Daoy (cell line): ENCODE results near the gene SLC25A43. TPM values are rescaled to one million over a fixed set of nuclear protein-coding genes. Genes with fewer than 3 reads are reported as not detected.
A peak's percentile ranks its signal among the peaks of the same experiment; 100 is the strongest.
"Not testable (repeated sequence)": the region's sequence is repeated elsewhere in the genome, so short reads cannot be mapped to it uniquely, and the experiment has no call there.

Source experiments
- DNase-seq: peaks from one replicate; pipeline ENCODE4 v3.0.0-alpha.2; 2015; ENCODE audit warnings: low read depth
- total RNA-seq: library from RNA; depleted of rRNA; stranded (reverse); fragments of >200 nt; shearing (Covaris generic); gene quantifications from 2 replicates; pipeline ENCODE4 v1.2.3, GENCODE V29; 2014; rRNA removed

SLC25A43 gene
- total RNA-seq: 5.4 and 6.7 TPM in 2 replicates

DNA sequence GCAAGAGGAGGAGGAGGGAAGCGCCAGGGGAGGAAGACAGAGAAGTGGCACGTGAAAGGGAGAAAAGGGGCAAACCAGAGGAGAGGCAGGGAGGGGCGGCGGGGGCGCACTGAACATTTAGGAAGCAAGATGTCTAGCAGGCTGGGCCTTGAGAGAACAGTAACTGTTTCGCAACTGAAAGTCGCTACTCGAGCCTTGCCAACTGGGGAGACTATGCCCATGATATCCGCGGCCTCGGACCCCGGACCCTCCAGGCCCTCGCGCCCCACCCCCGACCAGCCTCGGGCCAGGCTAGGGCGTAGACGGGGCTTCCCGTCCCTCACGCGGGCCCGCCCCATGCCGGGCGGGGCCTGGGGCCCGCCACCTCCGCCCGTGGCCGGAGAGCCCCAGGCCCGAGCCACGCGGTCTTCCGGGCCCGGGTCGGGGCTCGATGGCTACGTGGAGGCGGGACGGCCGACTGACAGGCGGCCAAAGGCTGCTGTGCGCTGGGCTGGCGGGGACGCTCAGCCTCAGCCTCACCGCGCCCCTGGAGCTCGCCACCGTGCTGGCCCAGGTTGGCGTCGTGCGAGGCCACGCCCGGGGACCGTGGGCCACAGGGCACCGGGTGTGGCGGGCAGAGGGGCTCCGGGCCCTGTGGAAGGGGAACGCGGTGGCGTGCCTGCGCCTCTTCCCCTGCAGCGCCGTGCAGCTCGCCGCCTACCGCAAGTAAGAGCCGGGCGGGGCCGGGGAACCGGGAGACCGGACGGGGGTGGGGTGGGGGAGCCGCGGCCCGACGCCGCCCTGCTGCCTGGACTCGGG, at the start of gene SLC25A43:
SLC25A43 (plus strand) TSS at position 363 of the 798 bp plus-strand sequence; CDS start at position 431, 68 bp downstream.
- DNase-seq: peak; percentile 39

DNA sequence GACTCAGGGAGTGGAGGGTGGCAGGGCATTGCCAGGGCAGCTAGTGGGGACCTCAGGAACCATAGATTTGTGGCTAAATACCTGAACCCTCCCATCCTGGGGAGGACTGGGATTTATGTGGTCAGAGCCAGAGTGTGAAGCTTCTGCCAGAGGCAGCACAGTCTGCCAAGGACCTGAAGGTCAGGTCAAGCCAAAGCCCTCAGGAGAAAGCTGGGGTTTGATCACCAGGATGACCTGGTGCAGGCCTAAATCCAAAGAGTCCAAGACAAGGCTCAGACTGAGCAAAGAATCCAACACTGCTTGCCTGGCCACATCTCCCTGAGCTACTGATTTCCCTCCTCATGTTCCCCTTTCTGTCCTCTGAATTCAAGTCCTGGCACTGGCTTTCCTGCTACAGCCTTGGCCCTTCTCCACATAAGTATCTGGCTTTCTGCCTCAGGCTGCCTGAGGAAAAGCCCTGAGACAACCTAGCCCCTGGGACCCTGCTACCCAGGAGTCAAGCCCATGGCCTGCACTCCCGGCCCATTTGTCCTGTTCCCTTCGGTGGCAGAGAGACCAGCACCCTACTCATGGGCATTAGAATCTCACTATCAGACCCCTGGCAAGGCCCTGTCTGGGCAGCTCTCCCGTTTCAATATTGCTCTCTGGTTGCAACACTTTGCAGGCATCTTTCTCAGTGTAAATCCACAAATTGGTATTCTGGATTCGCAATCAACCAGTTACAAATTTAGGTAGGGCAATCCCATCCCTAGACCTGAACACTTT, 39.3 kb upstream of the SLC25A43 start:
- DNase-seq: no peak

DNA sequence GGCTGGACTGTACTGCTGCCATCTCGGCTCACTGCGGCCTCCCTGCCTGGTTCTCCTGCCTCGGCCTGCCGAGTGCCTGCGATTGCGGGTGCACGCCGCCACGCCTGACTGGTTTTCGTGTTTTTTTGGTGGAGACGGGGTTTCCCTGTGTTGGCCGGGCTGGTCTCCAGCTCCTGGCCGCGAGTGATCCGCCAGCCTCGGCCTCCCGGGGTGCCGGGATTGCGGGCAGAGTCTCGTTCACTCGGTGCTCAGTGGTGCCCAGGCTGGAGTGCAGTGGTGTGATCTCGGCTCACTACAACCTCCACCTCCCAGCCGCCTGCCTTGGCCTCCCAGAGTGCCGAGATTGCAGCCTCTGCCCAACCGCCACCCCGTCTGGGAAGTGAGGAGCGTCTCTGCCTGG, 37.7 kb upstream of the SLC25A43 start:
- DNase-seq: not testable (repeated sequence)

DNA sequence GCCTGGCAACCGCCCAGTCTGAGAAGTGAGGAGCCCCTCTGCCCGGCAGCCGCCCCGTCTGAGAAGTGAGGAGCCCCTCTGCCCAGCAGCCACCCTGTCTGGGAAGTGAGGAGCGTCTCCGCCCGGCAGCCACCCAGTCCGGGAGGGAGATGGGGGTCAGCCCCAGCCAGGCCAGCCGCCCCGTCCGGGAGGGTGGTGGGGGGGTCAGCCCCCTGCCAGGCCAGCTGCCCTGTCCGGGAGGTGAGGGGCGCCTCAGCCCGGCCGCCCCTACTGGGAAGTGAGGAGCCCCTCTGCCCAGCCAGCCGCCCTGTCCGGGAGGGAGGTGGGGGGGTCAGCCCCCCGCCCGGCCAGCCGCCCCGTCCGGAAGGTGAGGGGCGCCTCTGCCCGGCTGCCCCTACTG, 37.1 kb upstream of the SLC25A43 start:
- not testable (repeated sequence) for DNase-seq

DNA sequence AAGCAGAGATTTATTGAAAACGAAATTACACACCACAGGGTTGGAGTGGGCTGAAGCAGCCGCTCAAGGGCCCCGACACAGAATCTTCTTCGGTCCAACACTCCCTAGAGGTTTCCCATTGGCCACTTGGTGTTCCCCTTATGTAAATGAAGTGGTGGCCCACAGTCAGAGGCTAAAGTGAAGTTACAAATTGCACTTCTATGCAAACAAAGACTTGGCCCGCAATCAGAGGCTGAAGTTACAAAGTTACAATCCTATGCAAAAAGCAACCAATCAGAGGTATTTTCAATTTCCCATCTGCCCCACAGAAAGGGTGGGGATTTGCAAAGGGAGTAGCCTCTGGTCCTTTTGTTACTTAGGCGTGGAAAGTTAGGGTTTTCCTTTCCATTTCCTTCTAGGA, 35.7 kb upstream of the SLC25A43 start:
- DNase-seq: no peak

DNA sequence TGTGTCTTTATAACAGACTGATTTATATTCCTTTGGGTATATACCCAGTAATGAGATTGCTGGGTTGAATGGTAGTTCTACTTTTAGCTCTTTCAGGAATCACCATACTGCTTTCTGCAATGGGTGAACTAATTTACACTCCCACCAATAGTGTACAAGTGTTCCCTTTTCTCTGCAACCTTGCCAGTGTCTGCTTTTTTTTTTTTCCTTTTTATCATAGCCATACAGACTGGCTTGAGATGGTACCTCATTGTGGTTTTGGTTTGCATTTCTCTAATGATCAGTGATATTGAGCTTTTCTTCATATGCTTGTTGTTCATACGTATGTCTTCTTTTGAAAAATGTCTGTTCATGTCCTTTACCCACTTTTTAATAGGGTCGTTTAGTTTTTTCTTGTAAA, 27.3 kb upstream of the SLC25A43 start:
- DNase-seq: not testable (repeated sequence)

DNA sequence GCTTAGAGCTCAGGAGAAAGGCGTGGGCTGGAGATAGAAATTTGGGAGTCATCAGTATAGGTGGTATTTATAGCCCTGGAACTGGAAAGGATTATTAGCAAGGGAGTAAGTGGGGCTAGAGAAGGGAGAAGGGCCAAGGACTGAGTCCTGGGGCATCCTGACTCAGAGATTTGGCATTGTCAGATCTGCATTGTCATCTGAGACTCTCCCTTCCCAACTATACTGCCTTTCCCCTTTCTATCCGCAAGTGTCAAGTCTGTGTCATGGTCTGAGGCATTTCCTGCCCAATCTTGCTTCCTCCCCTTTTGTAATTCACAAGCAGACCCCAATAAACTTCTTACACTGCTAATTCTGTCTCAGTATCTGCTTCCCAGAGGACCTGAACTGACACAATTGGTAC, 24.4 kb upstream of the SLC25A43 start:
- DNase-seq: peak; percentile 57

DNA sequence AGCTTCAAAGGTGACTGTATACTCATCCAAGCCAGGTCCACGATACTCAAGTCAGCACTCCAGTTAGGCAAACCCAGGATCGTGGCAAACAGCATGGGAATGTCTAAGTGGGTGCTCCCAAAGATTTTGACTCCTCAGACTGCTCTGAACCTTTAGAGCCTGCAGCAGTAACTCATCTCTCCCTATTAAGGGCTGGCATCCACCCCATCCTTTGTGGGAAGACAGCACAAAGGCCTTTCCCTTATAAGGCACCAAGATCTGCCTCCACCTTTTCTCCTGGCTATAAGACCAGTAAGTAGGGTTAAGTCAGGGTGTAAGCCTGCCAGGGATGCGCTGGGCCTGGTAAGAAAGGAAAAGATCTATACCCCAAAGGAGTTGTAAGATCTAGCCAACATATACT, 23.6 kb upstream of the SLC25A43 start:
- no peak for DNase-seq

DNA sequence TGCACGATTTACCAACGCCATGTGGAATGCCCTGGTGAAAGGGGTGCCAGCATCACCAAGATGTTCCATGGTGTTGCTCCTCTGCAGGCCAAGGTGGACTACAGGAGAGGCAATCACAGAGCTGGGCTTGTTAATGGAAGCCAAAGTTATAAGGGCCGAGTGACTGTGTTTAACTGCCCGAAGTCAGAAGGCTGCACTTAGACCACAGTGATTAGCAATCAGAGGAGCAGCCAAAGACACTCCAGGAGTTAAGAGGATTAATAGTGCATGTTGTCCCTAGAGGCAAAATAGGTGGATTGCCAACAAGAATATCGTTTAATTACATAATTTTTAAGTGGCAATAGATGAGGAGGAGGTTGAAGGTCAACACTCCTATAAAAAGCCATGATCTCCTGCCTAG, 22.8 kb upstream of the SLC25A43 start:
- DNase-seq: no peak

DNA sequence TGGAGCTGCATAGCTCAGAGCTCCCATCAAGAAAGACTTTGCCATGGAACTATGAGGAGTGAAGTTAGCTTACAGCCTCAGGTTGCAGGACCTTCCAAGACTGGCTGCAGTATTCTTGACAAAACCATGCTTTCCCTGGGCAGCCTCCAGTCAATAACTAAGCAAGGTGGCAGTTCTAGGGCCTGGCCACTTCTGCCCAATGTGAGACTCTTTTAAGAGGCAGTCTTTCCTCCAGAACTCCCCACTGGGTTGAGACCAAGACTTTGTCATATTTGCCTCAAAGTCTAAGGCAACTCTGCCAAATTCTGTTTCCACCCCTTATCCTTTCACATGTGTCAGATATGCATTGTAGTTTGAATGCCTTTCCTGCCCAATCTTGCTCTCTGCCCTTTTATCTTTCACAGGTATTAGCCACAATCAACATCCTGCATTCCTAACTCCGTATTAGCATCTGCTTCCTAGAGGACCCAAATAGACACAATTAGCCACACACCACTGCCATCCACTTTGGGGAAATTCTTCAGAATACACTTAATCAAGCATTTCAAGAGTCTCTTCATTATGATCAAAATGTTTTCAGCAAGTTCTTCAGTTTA, 17.7 kb upstream of the SLC25A43 start:
- no peak for DNase-seq

DNA sequence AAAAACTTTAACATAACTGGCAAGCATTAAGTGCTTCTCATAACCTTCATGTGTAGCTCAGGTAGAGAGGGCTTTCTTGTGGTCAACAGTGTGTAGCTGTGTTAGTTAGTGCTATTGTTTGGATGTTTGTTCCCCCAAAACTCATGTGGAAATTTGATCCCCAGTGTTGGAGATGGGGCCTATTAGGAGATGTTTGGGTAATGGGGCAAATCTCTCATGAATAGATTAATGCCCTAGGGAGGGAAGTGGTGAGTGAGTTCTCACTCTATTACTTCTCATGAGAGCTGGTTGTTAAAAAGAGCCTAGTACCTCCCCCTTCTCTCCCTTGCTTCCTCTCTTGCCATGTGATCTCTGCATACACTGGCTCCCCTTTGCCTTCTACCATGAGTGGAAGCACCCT, 16.5 kb upstream of the SLC25A43 start:
- no peak for DNase-seq

DNA sequence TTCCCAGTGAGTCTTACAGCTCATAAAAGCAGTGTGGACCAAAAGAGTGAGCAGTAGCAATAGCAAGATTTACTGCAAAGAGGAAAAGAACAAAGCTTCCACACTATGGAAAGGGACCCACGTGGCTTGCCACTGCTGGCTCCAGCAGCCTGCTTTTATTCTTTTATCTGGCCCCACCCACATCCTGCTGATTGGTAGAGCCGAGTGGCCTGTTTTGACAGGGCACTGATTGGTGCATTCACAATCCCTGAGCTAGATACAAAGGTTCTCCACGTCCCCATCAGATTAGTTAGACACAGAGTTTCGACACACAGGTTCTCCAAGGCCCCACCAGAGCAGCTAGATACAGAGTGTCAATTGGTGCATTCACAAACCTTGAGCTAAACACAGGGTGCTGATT, 12.5 kb upstream of the SLC25A43 start:
- DNase-seq: not testable (repeated sequence)

DNA sequence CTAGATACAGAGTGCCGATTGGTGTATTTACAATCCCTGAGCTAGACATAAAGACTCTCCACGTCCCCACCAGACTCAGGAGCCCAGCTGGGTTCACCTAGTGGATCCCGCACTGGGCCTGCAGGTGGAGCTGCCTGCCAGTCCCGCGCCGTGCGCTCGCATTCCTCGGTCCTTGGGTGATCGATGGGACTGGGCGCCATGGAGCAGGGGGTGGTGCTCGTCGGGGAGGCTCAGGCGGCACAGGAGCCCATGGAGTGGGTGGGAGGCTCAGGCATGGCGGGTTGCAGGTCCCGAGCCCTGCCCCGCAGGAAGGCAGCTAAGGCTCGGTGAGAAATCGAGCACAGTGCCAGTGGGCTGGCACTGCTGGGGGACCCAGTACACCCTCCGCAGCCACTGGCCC, 11.7 kb upstream of the SLC25A43 start:
- DNase-seq: not testable (repeated sequence)

DNA sequence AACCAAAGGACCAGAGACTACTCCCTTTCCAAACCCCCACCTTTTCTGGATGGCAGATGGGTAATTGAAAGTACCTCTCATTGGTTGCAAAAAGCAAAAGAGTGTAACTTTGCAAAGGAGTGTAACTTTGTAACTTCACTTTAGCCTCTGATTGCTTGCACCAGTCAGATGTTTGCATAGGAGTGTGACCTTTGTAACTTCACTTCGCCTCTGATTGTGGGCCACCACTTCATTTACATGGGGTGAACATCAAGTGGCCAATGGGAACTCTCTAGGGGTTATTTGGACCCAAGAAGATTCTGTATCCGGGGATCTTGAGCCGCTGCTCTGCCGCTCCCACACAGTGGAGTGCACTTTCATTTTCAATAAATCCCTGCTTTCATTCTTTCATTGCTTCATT, 9.9 kb upstream of the SLC25A43 start:
- no peak for DNase-seq

DNA sequence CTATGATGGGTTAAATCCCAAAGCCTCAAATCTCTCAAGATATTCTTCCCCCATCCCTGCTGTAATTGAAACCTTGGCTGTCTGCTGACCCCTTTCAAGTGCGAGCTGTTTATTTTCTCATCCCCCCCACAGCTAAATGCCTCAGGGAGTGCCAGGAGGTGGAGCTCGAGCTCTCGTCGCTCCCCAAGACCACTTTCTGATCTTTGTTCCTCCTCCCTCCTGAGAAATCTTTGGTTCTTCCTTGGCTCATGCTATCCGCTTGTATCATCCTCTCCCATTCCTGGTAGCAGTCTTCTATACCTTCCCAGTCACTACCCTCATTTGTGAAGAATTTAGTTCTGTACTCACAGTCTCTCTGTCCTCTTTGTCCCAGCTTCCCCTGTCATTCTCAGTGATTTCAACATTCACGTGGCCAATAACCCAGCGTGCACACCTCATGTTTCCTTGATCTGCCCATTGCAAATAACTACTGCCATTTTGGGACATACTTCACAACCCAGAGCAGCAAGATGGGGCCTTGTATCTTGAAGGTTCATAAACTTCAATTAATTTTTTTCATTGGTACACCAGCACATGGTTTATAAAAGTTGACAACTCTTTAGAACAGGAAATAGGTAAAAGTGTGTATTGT, 9.2 kb upstream of the SLC25A43 start:
- no peak for DNase-seq

DNA sequence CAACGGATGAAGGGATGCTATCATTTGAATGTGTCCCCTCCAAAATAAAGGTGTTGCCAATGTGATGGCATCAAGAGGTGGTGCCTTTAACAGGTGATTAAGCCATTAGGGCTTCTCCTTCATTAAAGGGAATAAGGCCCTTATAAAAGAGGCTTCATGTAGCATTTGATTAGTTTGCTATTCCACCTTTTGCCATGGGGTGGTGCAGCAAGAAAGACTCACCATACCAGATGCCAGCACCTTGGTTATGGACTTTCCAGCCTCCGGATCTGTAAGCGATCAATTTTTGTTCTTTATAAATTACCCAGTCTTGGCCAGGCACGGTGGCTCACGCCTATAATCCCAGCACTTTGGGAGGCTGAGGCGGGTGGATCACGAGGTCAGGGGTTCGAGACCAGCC, 7.9 kb upstream of the SLC25A43 start:
- peak; percentile 21 for DNase-seq

DNA sequence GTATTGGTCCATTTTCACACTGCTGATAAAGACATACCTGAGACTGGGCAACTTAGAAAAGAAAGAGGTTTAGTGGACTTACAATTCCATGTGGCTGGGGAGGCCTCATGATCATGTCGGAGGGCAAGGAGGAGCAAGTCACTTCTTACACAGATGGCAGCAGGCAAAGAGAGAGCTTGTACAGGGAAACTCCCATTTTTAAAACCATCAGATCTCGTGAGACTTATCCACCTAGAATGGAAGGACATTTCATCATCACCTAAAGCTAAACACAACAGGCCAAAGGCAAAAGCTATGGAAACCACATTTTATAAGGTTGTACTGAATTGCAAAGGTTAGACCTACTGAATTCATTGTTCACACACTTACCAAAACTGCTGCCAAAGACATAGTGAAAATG, 6.0 kb upstream of the SLC25A43 start:
- DNase-seq: no peak

DNA sequence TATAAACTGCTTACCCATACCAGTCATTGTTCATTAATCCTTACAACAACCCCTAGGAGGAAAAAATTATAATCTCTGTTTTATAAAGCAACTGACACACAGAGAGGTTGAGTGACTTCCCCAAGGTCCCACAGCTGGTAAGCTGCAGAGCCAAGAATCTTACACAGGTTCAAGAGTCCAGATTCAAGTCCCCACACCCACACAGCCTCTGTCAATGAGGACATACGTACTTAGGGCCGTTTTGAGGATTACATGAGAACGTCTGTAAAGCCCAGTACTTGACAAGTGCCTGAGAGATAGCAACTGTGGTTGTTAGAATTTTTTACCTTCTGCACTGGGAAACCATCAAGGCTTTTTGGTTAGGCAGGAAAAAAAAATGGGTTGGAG, 556 bp upstream of the SLC25A43 start:
- no peak for DNase-seq

DNA sequence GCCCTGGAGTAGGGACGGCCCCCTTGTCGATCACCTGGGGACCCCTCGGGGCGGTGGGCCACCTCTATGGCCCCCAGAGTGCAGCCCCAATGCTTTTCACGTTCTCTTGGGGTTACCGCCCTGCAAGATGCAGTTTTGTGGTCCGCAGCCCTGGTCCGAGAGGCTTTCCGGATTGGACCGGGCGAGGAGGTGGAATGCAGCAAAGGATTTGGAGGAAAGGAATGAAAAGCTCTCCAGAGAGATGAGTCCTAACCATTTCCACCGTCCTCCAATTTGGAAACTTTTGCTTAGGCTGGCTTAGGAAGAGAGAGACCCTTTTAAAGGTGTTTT, 601 bp downstream of the SLC25A43 start:
- DNase-seq: no peak

DNA sequence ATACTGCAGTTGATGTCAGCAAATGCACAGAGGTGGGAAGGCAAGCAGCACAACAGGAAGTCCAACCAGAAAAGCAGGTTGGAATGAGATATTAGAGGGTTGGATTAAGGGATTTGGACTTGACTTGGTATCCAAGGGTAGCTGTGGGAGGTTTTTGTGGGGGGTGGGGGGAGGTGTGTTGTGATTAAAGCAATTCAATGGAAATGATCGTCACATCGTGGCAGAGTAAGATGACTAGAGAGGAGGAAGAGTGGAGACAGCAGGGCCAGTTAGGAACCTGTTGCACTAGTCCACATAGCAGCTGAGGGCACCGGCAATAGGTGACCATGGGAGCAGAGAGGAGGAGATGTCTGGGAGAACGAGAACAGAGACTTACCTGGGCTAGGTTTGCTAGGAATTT, 2.4 kb downstream of the SLC25A43 start:
- DNase-seq: no peak

DNA sequence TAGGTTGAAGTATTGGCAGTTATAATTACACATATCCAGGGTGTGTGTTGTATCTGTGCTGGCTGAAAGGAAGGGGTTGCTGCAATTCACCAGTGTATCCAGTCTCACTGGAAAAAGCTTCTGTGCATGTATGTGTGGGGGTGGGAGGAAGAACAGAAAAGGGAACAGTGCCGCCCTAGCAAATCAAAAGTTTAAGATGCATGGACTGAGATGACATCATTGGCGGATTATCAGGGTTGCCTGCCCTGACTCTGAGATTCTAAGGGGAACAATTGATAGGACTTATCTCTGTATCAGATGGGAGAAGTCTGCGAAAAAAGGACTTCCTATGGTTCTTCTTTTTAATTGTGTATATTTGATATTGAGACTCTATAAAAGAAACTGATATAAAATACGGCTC, 3.5 kb downstream of the SLC25A43 start:
- no peak for DNase-seq

DNA sequence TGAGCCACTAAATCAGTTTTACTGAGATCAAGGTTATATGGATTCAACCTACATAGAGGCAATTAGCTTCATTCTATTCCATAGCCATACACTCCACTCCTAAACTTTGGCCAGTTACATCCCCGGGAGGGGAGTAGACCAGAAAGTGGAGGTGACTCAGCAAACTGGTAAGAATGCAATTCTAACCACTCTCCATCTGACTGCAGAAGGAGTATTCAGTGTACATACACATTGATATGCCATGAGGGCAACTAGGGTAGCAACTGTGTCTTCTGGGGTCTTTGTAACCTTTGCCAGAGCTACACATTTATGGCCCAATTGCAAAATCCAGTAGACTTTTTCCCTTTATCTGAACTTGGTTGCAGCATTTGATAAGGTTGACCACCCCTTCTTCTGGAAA, 7.6 kb downstream of the SLC25A43 start:
- no peak for DNase-seq
